GM12864 (cell line): Measurements from ENCODE around the gene EMD.

Experiments used
- DNase-seq: peaks from one replicate; pipeline ENCODE4 v3.0.0-alpha.2; 2011; ENCODE audit warnings: low read depth
- H3K4me3 ChIP-seq: 2 replicates; pipeline ENCODE4 v1.5.1; 2011; ENCODE audit warnings: mild to moderate bottlenecking, low read depth, low read length, control low read depth
- CTCF ChIP-seq: IDR thresholded peaks from 2 replicates; pipeline ENCODE4 v1.5.1; 2011; ENCODE audit warnings: low read depth, mild to moderate bottlenecking, moderate library complexity, low read length, control low read depth, inconsistent platforms; ENCODE audit errors: missing control alignments

The EMD gene

GRCh38 chrX:154356596-154356995 is 22.5 kb upstream of the EMD start:
- no peak overlapping the region for H3K4me3 ChIP-seq
- DNase-seq = no peak
- no peak for TF ChIP-seq CTCF

GRCh38 chrX:154357205-154357604 is 21.9 kb upstream of the EMD start:
- no peak for TF ChIP-seq CTCF
- no peak overlapping the region for H3K4me3 ChIP-seq
- no peak for DNase-seq

- H3K4me3 ChIP-seq = no peak overlapping the region
- no peak for TF ChIP-seq CTCF
- DNase-seq = no peak
Observed at GRCh38 chrX:154358011-154358410, 21.1 kb upstream of the EMD start.

GRCh38 chrX:154358829-154359228 is 20.3 kb upstream of the EMD start:
- no peak overlapping the region for H3K4me3 ChIP-seq
- DNase-seq = no peak
- TF ChIP-seq CTCF = no peak

- DNase-seq = no peak
- no peak for TF ChIP-seq CTCF
- H3K4me3 ChIP-seq = no peak overlapping the region
Observed at GRCh38 chrX:154359362-154360154, 19.5 kb upstream of the EMD start.

GRCh38 chrX:154360155-154360713 is 18.9 kb upstream of the EMD start:
- no peak overlapping the region for H3K4me3 ChIP-seq
- no peak for TF ChIP-seq CTCF
- DNase-seq = no peak
